OCI-LY1 (cell line): ENCODE data around the gene INTS7.

Source experiments
- H2AFZ ChIP-seq: fragments of 200-600 bp; sonication (generic), shearing (Covaris generic); 2 replicates; pipeline ENCODE4 v1.6.0; 2014; ENCODE audit warnings: antibody characterized with exemption, mild to moderate bottlenecking, low read length
- H3F3A ChIP-seq: fragments of 200-600 bp; sonication (generic), shearing (Covaris generic); 2 replicates; pipeline ENCODE4 v1.6.0; 2014; ENCODE audit warnings: mild to moderate bottlenecking, antibody characterized with exemption, low read length, moderate library complexity; ENCODE audit not compliant: insufficient read depth
- H3K27ac ChIP-seq: fragments of 200-600 bp; sonication (generic); 2 replicates; pipeline ENCODE4 v1.5.1; 2014; ENCODE audit warnings: low read length, mixed run types, mild to moderate bottlenecking, low read depth; ENCODE audit not compliant: poor library complexity, severe bottlenecking
- H3K27me3 ChIP-seq: fragments of 200-600 bp; sonication (generic); 2 replicates; pipeline ENCODE4 v1.6.0; 2014; ENCODE audit warnings: antibody characterized with exemption, mild to moderate bottlenecking, low read length, moderate library complexity; ENCODE audit not compliant: insufficient read depth
- H3K36me3 ChIP-seq: fragments of 200-600 bp; sonication (generic); 2 replicates; pipeline ENCODE4 v1.6.1; 2014; ENCODE audit warnings: mild to moderate bottlenecking, antibody characterized with exemption, low read length, moderate library complexity, mixed read lengths; ENCODE audit not compliant: insufficient read depth
- H3K4me1 ChIP-seq: fragments of 200-600 bp; sonication (generic); 2 replicates; pipeline ENCODE4 v1.5.1; 2014; ENCODE audit warnings: mild to moderate bottlenecking, low read length, moderate library complexity; ENCODE audit not compliant: insufficient read depth, severe bottlenecking
- H3K4me2 ChIP-seq: fragments of 200-600 bp; sonication (generic), shearing (Covaris generic); 2 replicates; pipeline ENCODE4 v1.6.1; 2014; ENCODE audit warnings: low read length
- H3K4me3 ChIP-seq: fragments of 200-600 bp; sonication (generic); 2 replicates; pipeline ENCODE4 v1.5.1; 2014; ENCODE audit warnings: low read length, low read depth, mild to moderate bottlenecking, mixed read lengths; ENCODE audit not compliant: poor library complexity, severe bottlenecking
- H3K79me2 ChIP-seq: fragments of 200-600 bp; shearing (Covaris generic); 2 replicates; pipeline ENCODE4 v1.6.1; 2016; ENCODE audit warnings: mixed run types, low read length, mixed read lengths; ENCODE audit not compliant: insufficient read depth
- H3K9ac ChIP-seq: fragments of 200-600 bp; sonication (generic), shearing (Covaris generic); 2 replicates; pipeline ENCODE4 v1.6.1; 2014; ENCODE audit warnings: mild to moderate bottlenecking, low read length, mixed read lengths
- H3K9me2 ChIP-seq: fragments of 200-600 bp; sonication (generic), shearing (Covaris generic); 2 replicates; pipeline ENCODE4 v1.6.1; 2014; ENCODE audit warnings: low read depth, mild to moderate bottlenecking, low read length, mixed read lengths
- H3K9me3 ChIP-seq: fragments of 200-600 bp; shearing (Covaris generic); 2 replicates; pipeline ENCODE4 v1.6.1; 2014; ENCODE audit warnings: low read length, mixed read lengths
- H4K20me1 ChIP-seq: fragments of 200-600 bp; sonication (generic), shearing (Covaris generic); 2 replicates; pipeline ENCODE4 v1.6.0; 2016; ENCODE audit warnings: mild to moderate bottlenecking, low read length; ENCODE audit not compliant: insufficient read depth
- EZH2 ChIP-seq: fragments of 200-600 bp; sonication (generic), shearing (Covaris generic); IDR thresholded peaks from 2 replicates; pipeline ENCODE4 v1.8.0; 2017; ENCODE audit warnings: borderline replicate concordance, mixed run types, mild to moderate bottlenecking, antibody characterized with exemption, low read length, moderate library complexity, mixed read lengths
- TF ChIP-seq, protein P1 (sequence below): fragments of 200-600 bp; sonication (generic), shearing (Covaris generic); IDR thresholded peaks from 2 replicates; pipeline ENCODE4 v1.5.1; 2017; ENCODE audit warnings: mild to moderate bottlenecking, antibody characterized with exemption, low read length, moderate library complexity, mixed read lengths

The INTS7 gene

DNA sequence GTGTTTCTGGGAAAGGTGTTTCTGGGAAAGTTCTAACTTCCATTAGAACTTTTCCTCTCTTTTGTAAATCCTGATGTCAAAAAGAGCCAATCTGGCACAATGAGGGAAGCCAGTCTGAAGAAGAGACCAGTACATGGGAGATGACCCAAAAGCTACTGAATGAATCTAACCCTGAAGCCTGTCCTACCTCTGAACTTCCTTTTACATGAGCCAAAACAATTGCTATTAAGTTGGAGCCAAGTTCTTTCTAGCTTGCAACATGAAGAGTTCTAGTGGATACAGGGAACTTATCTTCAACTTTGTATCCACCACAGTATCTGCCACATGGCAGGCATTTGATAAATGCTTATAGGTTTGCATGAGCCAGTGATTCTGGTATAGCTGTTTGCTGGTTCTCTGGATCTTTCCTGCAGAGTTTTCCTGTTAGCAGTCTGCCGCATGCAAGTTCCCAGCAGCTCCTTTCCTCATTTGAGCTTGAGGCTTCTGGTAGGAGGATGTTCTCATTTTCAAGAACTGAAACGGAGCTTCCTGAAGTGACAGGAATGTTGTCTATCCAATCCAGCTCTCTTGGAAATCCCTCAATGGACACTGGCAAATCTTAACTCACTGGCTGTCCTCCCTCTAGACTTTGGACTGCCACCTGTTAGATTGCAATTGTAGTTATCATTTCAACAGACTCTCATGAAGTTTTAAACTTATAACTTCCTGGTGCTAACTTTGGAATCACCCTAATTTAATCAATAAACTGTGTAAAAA is 131.7 kb downstream of the INTS7 start:
- TF ChIP-seq, protein P1, sequence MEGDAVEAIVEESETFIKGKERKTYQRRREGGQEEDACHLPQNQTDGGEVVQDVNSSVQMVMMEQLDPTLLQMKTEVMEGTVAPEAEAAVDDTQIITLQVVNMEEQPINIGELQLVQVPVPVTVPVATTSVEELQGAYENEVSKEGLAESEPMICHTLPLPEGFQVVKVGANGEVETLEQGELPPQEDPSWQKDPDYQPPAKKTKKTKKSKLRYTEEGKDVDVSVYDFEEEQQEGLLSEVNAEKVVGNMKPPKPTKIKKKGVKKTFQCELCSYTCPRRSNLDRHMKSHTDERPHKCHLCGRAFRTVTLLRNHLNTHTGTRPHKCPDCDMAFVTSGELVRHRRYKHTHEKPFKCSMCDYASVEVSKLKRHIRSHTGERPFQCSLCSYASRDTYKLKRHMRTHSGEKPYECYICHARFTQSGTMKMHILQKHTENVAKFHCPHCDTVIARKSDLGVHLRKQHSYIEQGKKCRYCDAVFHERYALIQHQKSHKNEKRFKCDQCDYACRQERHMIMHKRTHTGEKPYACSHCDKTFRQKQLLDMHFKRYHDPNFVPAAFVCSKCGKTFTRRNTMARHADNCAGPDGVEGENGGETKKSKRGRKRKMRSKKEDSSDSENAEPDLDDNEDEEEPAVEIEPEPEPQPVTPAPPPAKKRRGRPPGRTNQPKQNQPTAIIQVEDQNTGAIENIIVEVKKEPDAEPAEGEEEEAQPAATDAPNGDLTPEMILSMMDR: no peak
- no peak for TF ChIP-seq EZH2
- Histone ChIP-seq H3K27me3 (no peaks in the 10 kb centered on the region), H3K79me2 (no peaks in the 10 kb centered on the region), H4K20me1 (no peaks in the 10 kb centered on the region), H3K9me2 (no peaks in the 10 kb centered on the region), H3F3A (no peaks in the 10 kb centered on the region), H2AFZ (no peak overlapping the region), H3K4me2 (no peak overlapping the region), H3K4me3 (no peak overlapping the region), H3K27ac (no peak overlapping the region), H3K9me3 (0 out of 2 replicates have a peak, but pooled peaks cover 2% of the 10 kb centered on the region), H3K36me3 (no peaks in the 10 kb centered on the region), H3K9ac (no peak overlapping the region), H3K4me1 (no peaks in the 10 kb centered on the region)

GRCh38 chr1:211902624-211903291 is 132.6 kb downstream of the INTS7 start:
- TF ChIP-seq, protein P1: no peak
- no peak for TF ChIP-seq EZH2
- no peaks in the 10 kb centered on the region for H3K9me2 ChIP-seq
- no peak overlapping the region for H3K27ac ChIP-seq
- no peak overlapping the region for H3K4me2 ChIP-seq
- H3K9ac ChIP-seq: no peak overlapping the region
- H2AFZ ChIP-seq: no peak overlapping the region
- no peak overlapping the region for H3K4me3 ChIP-seq
- no peaks in the 10 kb centered on the region for H3K27me3 ChIP-seq
- H3K79me2 ChIP-seq: no peaks in the 10 kb centered on the region
- H3K36me3 ChIP-seq: no peaks in the 10 kb centered on the region
- H3F3A ChIP-seq: no peaks in the 10 kb centered on the region
- H4K20me1 ChIP-seq: no peaks in the 10 kb centered on the region
- no peaks in the 10 kb centered on the region for H3K4me1 ChIP-seq
- H3K9me3 ChIP-seq: 0 out of 2 replicates have a peak, but pooled peaks cover 2% of the 10 kb centered on the region

GRCh38 chr1:211901945-211902344 is 133.4 kb downstream of the INTS7 start:
- Histone ChIP-seq H3K9ac (no peak overlapping the region), H3K27ac (no peak overlapping the region), H3K9me2 (no peaks in the 10 kb centered on the region), H4K20me1 (no peaks in the 10 kb centered on the region), H3F3A (no peaks in the 10 kb centered on the region), H3K4me1 (no peaks in the 10 kb centered on the region), H2AFZ (no peak overlapping the region), H3K79me2 (no peaks in the 10 kb centered on the region), H3K4me3 (no peak overlapping the region), H3K27me3 (no peaks in the 10 kb centered on the region), H3K9me3 (0 out of 2 replicates have a peak, but pooled peaks cover 2% of the 10 kb centered on the region), H3K4me2 (no peak overlapping the region), H3K36me3 (no peaks in the 10 kb centered on the region)
- TF ChIP-seq, protein P1: no peak
- no peak for TF ChIP-seq EZH2
